Small intestine (tissue), 7 donors: Measurements from ENCODE around the gene PRTG. TPM values are rescaled to one million over a fixed set of nuclear protein-coding genes. Genes with fewer than 3 reads are reported as not detected.
"Not testable (repeated sequence)": the region's sequence is repeated elsewhere in the genome, so short reads cannot be mapped to it uniquely, and the experiment has no call there.

ENCODE experiments used
- DNase-seq, 2 donors: peaks; one replicate each; pipeline versions ENCODE4 v3.0.0 to v3.0.0-alpha.2; 2013
- FAIRE-seq: peaks from 2 replicates; lab custom pipeline; 2012; peaks lifted over from hg19 to GRCh38; lab: Jason Lieb, UNC
- H3K27ac ChIP-seq, 3 donors: one replicate each; pipeline ENCODE4 v1.5.1; 2013; ENCODE audit warnings: low read length in 2 of 3, mild to moderate bottlenecking in 2 of 3, control low read depth in 1 of 3, inconsistent platforms in 1 of 3, low read depth in 1 of 3, moderate library complexity in 1 of 3
- H3K27me3 ChIP-seq, 3 donors: one replicate each; pipeline ENCODE4 v1.6.1; 2013; ENCODE audit warnings: low read length in 3 of 3, inconsistent platforms in 1 of 3; ENCODE audit not compliant: control insufficient read depth in 3 of 3, insufficient read depth in 3 of 3
- H3K36me3 ChIP-seq, 3 donors: one replicate each; pipeline ENCODE4 v1.6.1; 2013; ENCODE audit warnings: low read length in 3 of 3, inconsistent platforms in 1 of 3, low read depth in 1 of 3, mild to moderate bottlenecking in 1 of 3, moderate library complexity in 1 of 3; ENCODE audit not compliant: control insufficient read depth in 3 of 3, insufficient read depth in 2 of 3
- H3K4me1 ChIP-seq, 3 donors: one replicate each; pipeline ENCODE4 v1.6.1; 2013; ENCODE audit warnings: low read length in 2 of 3, inconsistent platforms in 1 of 3, low read depth in 1 of 3, mild to moderate bottlenecking in 1 of 3, moderate library complexity in 1 of 3; ENCODE audit not compliant: control insufficient read depth in 3 of 3, insufficient read depth in 2 of 3
- H3K4me3 ChIP-seq, 3 donors: one replicate each; pipeline ENCODE4 v1.5.1; 2013; ENCODE audit warnings: low read length in 3 of 3, control low read depth in 1 of 3, inconsistent platforms in 1 of 3, low read depth in 1 of 3, mild to moderate bottlenecking in 1 of 3, moderate library complexity in 1 of 3
- H3K9me3 ChIP-seq, 2 donors: one replicate each; pipeline ENCODE4 v1.6.1; 2013; ENCODE audit warnings: low read depth in 1 of 2, low read length in 1 of 2; ENCODE audit not compliant: control insufficient read depth in 2 of 2, insufficient read depth in 1 of 2
- WGBS, 3 donors: extraction: QIAGEN DNeasy Blood & Tissue Kit; methylation state at CpG; one replicate each; pipeline ENCODE4 v1.1.7; 2013; 5-methylcytosine and 5-hydroxymethylcytosine counted together
- polyA plus RNA-seq, 4 donors: library from polyadenylated mRNA; stranded (reverse) in 3 of 4; unstranded in 1 of 4; fragments of 200-250 nt in 3 of 4; fragments of 120-200 nt in 1 of 4; gene quantifications; one replicate each; pipeline versions ENCODE4 v1.2.1 to v1.2.3, GENCODE V29; 2013
- donor health status: healthy with polysubstance abuse.
- donor health status: control.
- donor health status: control.
- donor health status: Bipolar disorder and iron deficiency.
- donor health status: healthy.

PRTG gene
- polyA plus RNA-seq, 4 donors = 0.19 to 6.4 TPM; not detected in 2

DNA sequence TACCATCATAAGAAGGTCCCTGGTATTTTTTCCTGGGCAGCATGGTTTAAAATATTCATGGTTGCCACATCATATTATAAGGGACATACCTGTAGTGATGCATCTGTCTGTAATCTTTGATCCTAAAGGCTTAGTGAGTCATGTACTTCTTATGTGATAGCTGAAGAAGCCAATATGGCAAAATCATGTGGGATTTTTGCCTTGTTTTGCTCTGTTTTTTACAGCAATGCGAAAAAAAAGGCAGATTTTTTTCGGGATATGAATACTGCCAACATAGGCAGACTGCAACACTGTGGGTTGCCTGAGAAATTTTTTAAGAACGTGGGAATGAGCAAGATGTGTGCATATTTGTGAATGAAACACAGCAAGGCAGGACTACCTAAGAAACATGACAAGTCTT is 143.5 kb downstream of the PRTG start:
- 81 to 88% (median 88%) methylated on average over 3 of the region's 3 CpGs for WGBS, 3 donors
- FAIRE-seq (no peak), DNase-seq (no peak)
- H3K27ac ChIP-seq = no peak overlapping the region
- H3K36me3 ChIP-seq = no peaks in the 10 kb centered on the region
- no peaks in the 10 kb centered on the region for H3K27me3 ChIP-seq
- H3K4me3 ChIP-seq = no peak overlapping the region
- H3K9me3 ChIP-seq = peaks cover 0 to 2% of the 10 kb centered on the region in 2 donors
- H3K4me1 ChIP-seq = no peaks in the 10 kb centered on the region

- not testable (repeated sequence) for H3K27me3 ChIP-seq, FAIRE-seq, H3K4me3 ChIP-seq, DNase-seq, H3K36me3 ChIP-seq, H3K27ac ChIP-seq, H3K9me3 ChIP-seq, H3K4me1 ChIP-seq
- WGBS, 3 donors = 94 to 98% (median 97%) methylated on average over 1 of the region's 1 CpG
Measured at GRCh38 chr15:55593019-55593418, 149.9 kb downstream of the PRTG start.

- H3K27ac ChIP-seq = no peak overlapping the region
- peaks cover 0 to 16% (median 13%) of the 10 kb centered on the region in 3 donors for H3K27me3 ChIP-seq
- no peaks in the 10 kb centered on the region for H3K36me3 ChIP-seq
- H3K9me3 ChIP-seq = peaks cover 0 to 7% of the 10 kb centered on the region in 2 donors
- DNase-seq (no peak), FAIRE-seq (no peak)
- 47 to 69% (median 56%) methylated on average over 3 of the region's 3 CpGs for WGBS, 3 donors
- peaks cover 0 to 3% (median 0%) of the 10 kb centered on the region in 3 donors for H3K4me1 ChIP-seq
- no peak overlapping the region for H3K4me3 ChIP-seq
Measured at GRCh38 chr15:55590788-55591187, 152.2 kb downstream of the PRTG start.

GRCh38 chr15:55589287-55589686 is 153.7 kb downstream of the PRTG start:
- DNase-seq (peak in 1 of 2 donors; percentile 14), FAIRE-seq (no peak)
- Histone ChIP-seq H3K9me3 (peaks cover 0 to 5% of the 10 kb centered on the region in 2 donors), H3K4me1 (peaks cover 0 to 3% (median 0%) of the 10 kb centered on the region in 3 donors), H3K27me3 (peaks cover 0 to 16% (median 13%) of the 10 kb centered on the region in 3 donors), H3K36me3 (no peaks in the 10 kb centered on the region), H3K4me3 (peak overlapping the region in 1 of 3 donors; percentile 59), H3K27ac (no peak overlapping the region)
- WGBS, 3 donors = 82 to 89% (median 84%) methylated on average over 10 of the region's 10 CpGs

- H3K36me3 ChIP-seq = no peaks in the 10 kb centered on the region
- 14 to 30% (median 25%) methylated on average over 19 of the region's 19 CpGs for WGBS, 3 donors
- peak overlapping the region in 2 of 3 donors; percentile 46 to 59 for H3K4me3 ChIP-seq
- H3K27ac ChIP-seq = peak overlapping the region in 2 of 3 donors; percentile 74 to 80
- peaks cover 0 to 16% (median 16%) of the 10 kb centered on the region in 3 donors for H3K27me3 ChIP-seq
- FAIRE-seq (no peak), DNase-seq (no peak)
- peaks cover 0 to 5% of the 10 kb centered on the region in 2 donors for H3K9me3 ChIP-seq
- H3K4me1 ChIP-seq = peaks cover 0 to 3% (median 0%) of the 10 kb centered on the region in 3 donors
Measured at GRCh38 chr15:55588815-55589115, 154.2 kb downstream of the PRTG start.

GRCh38 chr15:55588070-55588814 is 154.7 kb downstream of the PRTG start, which contains the start of gene PYGO1:
TSS of gene PYGO1 (minus strand) at chr15:55588345. CDS start at chr15:55587883, 462 bp downstream.
- WGBS, 3 donors = 1% methylated on average over 61 to 107 of the region's 107 CpGs
- Histone ChIP-seq H3K4me3 (peak within 1 kb of the TSS; percentile 41 to 62 (median 46)), H3K4me1 (peaks cover 0 to 3% (median 0%) of the 10 kb centered on the region in 3 donors), H3K9me3 (peaks cover 0 to 5% of the 10 kb centered on the region in 2 donors), H3K27ac (peak within 1 kb of the TSS in 2 of 3 donors; percentile 77 to 80), H3K36me3 (no peaks in the 10 kb centered on the region), H3K27me3 (peaks cover 0 to 16% (median 16%) of the 10 kb centered on the region in 3 donors)
- DNase-seq = peak; percentile 7 to 77
- FAIRE-seq = no peak

DNA sequence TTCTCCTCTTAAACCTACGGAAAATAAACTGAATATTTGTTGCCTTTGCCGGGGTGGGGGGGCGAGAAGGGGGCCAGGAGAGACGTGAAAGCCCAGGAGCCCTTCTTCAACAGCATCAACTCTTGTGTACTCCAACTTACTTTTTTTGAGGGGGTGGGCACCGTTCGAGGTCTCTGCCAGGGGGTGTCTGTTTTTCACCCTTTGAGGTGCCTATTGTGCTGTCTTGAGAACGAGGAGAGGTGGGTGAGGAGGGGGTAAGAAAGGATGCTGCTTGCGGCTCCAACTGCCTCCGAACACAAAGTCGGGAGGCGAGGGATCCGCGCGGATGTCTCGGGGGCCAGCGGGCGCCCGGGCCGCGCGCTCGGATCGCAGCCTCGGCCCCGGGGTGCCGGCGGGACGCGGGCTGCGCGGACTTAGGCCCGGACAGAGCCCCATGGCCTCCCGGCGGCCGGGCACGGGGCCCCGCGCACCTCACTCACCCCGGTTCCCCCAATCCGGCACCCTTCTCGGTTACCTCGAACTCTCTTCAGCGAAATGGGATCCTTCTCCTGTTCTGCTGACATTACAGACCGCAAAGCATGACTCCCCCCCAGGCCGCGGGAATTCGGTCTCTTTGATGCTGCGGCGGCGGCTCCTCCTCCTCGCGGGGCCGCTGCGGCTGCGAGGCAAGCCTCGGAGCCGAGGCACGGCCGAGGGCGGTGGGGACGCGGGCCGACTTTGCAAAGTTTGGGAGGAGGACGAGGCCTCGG is 155.5 kb downstream of the PRTG start:
- H3K9me3 ChIP-seq = peaks cover 0 to 5% of the 10 kb centered on the region in 2 donors
- WGBS, 3 donors = 4 to 7% (median 7%) methylated on average over 54 to 65 of the region's 65 CpGs
- FAIRE-seq (no peak), DNase-seq (peak in 1 of 2 donors; percentile 69)
- peaks cover 0 to 16% (median 16%) of the 10 kb centered on the region in 3 donors for H3K27me3 ChIP-seq
- peak overlapping the region; percentile 41 to 62 (median 46) for H3K4me3 ChIP-seq
- H3K4me1 ChIP-seq = peaks cover 0 to 3% (median 0%) of the 10 kb centered on the region in 3 donors
- no peaks in the 10 kb centered on the region for H3K36me3 ChIP-seq
- H3K27ac ChIP-seq = peak overlapping the region in 2 of 3 donors; percentile 45 to 56

DNA sequence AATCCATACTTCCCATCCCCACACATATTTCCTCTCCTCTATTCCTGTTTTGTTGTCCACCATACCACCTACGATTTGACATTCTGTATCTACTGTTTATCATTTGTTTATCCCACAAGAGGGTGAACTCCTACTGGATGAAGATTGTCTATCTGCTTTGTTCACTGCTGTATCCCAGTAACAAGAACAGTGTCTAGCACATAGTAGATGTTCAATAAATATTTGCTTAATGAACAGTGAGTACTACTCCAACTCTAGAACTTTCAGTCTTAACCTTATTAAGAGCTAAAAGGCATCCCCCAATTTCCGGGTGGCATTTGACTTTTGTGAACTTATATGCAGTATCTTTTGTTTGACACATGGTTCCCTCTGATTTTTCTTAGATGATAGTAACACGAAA is 156.1 kb downstream of the PRTG start:
- FAIRE-seq = no peak
- WGBS, 3 donors = 70 to 78% (median 72%) methylated on average over 3 of the region's 3 CpGs
- peak overlapping the region in 1 of 3 donors; percentile 62 for H3K4me3 ChIP-seq
- DNase-seq = no peak
- no peak overlapping the region for H3K27ac ChIP-seq
- H3K27me3 ChIP-seq = peaks cover 0 to 16% (median 16%) of the 10 kb centered on the region in 3 donors
- H3K4me1 ChIP-seq = peaks cover 0 to 3% (median 0%) of the 10 kb centered on the region in 3 donors
- H3K9me3 ChIP-seq = peaks cover 0 to 5% of the 10 kb centered on the region in 2 donors
- H3K36me3 ChIP-seq = no peaks in the 10 kb centered on the region
